Stimulated activated CD4-positive, alpha-beta T cell treated with anti-CD3 and anti-CD28 coated beads, TNF-alpha, amount 100 ng/mL, for 24 hours (primary cell): ENCODE data around the gene SNX15.
"Not testable (repeated sequence)": the region's sequence is repeated elsewhere in the genome, so short reads cannot be mapped to it uniquely, and the experiment has no call there.

Experiments
- DNase-seq, 3 experiments: peaks; one replicate each; pipeline ENCODE4 v3.0.0-alpha.2; 2020; ENCODE audit warnings: low read depth in 3 of 3

SNX15 gene, protein sequence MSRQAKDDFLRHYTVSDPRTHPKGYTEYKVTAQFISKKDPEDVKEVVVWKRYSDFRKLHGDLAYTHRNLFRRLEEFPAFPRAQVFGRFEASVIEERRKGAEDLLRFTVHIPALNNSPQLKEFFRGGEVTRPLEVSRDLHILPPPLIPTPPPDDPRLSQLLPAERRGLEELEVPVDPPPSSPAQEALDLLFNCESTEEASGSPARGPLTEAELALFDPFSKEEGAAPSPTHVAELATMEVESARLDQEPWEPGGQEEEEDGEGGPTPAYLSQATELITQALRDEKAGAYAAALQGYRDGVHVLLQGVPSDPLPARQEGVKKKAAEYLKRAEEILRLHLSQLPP

DNA sequence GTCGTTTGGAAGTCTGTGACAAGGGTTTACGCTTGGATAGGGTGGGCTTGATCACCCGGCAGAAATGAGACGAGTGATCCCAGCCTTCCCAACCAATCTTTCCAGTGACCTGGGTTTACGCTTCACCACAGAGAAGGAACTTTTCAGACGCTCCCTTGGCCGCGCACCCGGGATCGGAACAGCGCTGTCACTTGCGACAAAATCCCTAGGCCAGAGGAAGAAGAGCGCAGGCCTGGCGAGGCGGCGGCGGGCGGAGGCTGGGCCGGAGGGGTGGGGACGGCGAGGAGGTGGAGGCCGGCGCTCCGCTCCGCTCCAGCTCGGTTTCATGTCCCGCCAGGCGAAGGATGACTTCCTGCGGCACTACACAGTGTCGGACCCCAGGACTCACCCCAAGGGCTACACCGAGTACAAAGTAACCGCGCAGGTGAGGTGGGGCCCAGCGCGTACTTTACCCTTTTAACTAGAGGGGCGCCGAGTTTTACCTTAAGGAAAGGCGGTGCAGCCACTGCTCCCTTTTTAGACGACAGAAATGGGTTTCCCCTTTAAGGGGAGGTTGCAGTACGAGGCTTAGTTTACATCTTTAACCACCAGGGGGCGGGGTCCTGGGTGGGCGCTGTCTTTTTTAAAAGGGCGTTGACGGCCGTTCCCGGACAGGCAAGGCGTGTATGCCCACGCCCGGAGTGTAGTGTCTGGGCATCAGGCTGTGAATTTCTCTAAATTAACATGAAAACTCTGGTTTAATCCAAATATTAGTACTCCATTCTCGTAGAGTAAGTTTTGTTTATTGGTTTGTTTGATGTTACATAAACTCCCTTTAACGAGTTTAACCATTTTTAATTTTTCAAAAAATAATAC, at the start of gene SNX15:
SNX15 (plus strand) TSS at position 227 of the 855 bp plus-strand sequence; CDS start at position 326, 99 bp downstream.
- DNase-seq: peak; percentile 82 to 91 (median 85)

DNA sequence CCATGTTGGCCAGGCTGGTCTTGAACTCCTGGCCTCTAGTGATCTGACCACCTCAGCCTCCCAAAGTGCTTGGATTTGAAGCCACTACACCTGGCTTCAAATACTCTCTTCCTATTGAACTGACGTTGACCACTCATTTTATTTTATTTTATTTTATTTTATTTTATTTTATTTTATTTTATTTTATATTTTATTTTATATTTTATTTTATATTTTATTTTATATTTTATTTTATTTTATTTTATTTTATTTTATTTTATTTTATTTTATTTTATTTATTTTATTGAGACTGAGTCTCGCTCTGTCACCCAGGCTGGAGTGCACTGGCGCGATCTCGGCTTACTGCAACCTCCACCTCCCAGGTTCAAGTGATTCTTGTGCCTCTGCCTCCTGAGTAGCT, 43.9 kb upstream of the SNX15 start:
- not testable (repeated sequence) for DNase-seq

DNA sequence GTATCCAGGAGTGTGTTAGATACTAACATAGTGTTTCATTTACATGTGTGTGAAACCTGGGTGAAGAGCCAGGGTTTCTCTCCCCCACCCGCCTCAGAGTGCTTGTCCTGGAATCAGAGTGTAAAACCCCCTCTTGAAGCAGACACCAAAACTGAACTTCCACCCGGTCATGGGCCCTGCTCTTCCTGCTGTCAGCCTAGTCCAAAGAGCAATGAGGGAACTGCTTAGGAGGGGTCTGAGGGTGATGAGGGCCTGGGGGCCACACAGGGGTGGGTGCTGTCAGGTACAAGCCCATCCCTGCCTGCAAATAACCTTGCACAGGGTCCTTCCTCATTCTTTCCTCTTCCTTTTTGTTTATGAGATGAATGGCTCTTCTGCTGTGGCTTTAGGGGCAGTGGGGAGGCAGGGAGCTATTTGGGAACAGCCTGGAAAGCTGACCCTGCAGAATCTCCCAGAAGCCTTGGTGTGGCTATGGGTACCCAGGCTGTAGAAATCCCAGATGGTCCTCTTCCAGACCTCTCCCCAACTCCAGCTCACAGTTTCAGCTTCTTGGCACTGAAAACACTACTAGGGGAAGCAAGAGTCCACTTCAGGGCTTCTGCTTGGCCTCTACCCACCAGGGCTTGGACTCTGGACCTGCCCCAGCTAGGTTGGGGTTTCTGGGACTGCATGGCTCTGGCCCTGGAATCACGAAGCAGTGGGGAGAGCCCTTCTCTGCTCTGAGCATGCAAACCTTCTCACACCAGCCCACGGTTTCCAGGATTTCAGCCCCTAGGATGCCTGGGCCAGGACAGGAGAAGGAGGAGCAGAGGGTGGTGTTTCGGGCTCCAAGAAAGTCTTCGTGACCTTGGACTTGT, 39.0 kb upstream of the SNX15 start:
- no peak for DNase-seq

DNA sequence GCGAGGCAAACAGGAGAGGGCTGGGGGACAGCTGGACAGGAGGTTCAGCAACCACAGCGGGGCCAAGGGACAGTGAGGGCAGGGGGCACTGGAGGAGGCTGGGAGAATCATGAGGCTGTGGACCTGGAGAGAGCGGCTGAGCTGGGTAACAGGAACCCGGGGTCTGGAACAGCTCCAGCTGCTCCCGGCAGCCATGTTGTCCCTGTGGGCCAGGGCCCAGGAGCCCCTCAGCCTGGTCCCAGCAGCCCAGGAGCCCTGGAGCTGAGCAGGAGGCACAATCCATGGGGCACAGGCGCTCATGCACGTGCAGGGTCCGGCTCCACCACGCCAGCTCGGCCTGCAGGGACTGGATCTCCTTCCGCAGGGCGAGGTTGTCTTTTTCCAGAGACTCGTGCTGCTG, 37.8 kb upstream of the SNX15 start:
- DNase-seq: no peak

DNA sequence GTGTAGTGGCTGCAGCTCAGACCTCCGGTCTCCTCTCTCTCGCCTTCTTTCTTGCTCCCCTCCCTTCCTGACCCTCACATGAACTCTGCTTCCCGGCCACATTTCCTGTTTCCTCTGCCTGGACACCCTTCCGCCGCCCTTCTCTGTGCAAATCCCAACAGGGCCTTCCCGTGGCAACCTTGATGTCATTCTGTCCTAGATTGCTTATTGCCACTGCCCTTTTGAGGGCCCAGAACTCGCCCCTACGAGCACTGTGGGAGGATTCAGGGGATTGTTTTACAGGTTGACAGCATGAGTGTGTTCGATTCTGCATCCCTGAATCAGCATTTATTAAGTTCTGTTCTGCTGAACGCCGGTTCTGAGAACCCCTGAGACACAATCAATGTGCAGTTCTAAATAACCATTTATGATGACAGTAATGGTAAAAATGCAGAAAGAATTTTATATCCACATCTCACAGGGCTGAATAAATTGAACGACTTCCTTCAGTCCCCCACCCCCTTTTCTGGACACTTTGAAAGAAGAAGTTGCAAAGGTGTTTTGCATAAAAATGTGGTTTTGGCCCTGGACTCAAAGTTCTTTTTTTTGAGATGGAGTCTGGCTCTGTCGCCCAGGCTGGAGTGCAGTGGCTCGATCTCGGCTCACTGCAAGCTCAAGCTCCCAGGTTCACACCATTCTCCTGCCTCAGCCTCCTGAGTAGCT, 36.9 kb upstream of the SNX15 start:
- DNase-seq: no peak

DNA sequence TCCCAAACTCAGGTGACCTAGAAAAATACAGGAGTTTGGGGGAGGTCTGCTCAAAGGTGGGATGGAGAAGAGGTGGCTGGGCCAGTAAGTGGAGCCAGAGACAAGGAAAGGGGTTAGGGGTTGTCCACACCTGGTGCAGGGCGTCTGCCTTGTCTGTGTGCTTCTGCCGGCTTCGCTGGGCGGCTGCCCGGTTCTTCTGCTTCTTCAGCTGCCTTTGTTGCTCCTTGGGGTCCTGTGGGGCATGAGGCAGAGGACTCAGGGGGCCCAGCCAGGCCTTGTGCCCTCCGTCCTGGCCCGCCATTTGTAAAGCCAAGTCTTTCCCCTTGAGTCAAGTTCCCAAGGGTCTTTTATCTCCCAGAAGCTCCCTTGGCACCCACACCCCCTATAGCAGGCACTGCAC, 32.9 kb upstream of the SNX15 start:
- no peak for DNase-seq

DNA sequence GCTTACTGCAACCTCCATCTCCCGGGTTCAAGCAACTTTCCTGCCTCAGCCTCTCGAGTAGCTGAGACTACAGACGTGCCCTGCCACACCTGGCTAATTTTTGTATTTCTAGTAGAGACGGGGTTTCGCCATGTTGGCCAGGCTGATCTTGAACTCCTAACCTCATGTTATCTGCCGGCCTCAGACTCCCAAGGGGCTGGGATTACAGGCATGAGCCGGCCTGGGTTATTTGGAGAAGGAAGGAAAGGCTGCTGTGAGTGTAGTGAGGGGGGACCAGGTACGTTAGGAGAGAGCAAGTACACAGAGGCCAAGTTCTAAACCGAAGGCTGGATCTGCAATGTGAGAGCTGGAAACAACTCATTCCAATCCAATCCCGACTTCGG, 30.9 kb upstream of the SNX15 start:
- no peak for DNase-seq

DNA sequence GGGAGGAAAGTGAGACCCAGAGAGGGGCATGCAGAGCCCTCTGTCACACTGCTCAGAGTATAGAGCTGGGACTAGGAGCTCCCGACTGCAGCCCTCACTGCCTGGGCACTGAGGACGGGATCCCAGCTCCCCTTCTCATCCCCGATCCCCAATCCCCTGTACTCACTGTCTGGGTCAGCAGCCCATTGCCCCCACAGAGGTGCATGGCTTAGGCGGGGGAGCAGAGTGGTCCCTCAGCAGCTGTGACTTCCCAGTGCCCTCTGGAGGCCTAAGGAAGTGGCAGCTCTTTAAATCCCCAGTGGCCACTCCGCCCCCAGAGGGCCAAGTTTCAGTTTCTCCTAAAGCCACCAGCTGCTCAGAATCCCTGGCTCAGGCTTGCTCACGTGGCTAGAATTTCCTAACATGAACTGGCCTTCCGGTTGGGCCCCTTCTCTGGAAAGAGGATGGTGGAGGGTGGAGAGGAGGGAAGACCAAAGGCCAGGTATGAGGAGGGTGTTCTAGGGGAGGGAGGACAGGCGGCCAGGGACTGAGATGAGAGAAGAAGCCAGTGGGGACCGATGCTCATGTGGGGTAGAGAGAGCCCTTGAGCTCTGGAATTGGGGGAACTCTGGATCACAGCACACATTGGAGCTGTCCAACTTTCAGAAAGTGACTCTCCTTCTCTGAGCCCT, 30.4 kb upstream of the SNX15 start, which contains the start of gene BATF2:
BATF2 (minus strand) TSS at position 262 of the 671 bp plus-strand sequence; CDS start at position 205, 57 bp downstream.
- DNase-seq: no peak

DNA sequence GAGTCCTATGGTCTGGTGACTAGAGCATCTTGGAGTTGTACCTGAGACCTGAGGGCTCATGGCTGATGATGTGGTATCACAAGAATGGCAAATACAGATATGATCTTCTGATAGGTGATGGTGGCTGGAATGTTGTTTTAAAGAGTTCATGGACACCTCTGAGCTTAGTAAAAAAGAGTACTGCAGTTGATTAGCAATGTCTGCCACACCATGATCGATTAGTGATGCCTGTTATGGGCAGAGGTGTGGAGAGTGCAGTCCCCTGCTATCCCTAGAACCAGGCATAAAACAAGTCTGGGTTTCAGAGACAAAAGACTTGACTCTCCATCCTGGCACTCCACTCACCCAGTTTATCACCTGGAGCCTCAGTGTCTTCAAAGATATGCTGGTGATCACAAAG, 29.1 kb upstream of the SNX15 start:
- DNase-seq: no peak

DNA sequence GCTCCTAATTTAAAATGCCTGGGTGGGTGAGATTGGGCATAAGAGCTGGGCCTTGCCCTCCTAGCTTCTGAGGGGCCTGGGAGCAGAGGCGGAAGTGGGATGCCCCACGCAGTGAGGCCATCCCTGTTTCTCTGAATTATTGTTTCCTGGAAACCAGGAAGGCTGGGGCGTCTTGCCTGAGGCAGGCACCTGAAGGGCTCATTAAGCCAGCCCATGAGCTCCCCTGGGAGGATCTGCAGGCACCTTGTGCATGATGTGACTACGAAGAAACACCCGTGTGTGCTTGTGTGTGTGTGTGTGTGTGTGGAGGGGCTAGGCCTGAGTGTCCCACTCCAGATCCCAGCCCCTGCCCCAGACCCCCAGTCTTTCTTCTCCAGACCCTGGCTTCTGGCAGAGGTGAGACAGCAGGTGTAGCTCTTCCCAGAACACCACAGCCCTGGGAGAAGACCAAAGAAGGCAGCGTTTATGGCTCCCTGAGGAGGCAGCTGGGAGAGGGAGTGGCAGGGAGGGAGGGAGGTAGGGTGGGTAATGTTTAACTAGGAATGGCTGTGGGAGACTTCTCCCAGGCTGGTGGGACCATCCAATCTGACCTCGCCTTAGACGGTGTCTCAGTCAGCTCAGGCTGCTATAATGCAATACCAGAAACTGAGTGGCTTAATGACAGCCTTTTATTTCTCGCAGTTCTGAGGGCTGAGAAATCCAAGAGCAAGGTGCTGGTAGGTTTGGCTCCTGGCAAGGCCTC, 28.4 kb upstream of the SNX15 start:
- DNase-seq: no peak

DNA sequence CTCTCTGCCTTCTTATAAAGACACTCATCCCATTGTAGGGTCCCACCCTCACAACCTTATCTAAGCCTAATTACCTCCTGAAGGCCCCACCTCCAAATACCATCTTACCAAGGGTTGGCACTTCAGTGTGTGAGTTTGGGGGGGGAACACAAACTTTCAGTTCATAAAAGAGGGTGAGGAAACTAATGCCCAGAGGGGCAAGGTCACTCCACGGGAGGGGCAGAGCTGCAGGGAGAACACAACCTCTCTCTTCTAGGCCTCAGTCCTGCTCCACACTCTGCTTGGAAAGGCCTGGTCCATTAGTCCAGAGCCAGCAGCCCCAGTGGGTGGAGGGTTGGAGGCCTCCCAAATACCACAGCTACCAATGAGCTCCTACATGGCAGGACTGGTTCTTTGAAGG, 27.8 kb upstream of the SNX15 start:
- DNase-seq: no peak

DNA sequence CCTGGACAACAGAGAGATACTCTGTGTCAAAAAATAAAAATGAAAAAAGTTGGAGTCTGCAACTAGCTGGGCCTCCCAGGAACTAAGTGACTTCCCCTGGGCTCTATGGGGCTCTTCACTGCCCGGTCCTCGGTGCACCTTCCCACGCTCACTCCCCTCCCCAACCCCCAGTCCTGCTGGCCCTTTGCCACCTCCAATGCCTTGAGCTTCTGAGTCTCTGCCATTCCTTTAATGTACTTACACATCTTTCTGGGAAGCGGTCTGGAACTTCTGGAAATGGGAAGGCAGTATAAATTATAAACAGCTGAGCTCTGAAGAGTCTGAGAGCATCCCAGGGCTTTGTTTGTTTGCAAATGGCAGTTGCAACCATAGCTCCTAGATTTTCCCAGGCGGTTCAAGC, 24.5 kb upstream of the SNX15 start:
- no peak for DNase-seq

DNA sequence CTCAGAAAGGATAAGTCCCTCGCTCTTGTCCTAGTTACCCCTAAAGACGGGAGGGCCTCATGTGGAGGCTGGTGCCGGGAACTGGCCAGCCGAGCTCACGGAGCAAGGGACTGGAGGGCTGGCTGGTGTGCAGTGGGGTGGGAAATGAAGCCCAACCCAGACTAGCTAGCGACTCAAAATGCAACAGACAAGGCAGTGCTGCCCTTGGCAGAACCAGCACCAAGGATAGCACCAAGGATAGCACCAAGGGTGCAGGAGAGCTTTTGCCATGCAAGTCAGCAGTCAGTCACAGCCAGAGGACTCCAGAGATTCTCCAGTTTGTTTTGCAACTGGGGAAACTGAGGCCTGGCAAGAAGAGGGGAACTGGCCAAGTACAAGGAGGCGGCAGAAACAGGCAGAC, 24.0 kb upstream of the SNX15 start:
- no peak for DNase-seq

DNA sequence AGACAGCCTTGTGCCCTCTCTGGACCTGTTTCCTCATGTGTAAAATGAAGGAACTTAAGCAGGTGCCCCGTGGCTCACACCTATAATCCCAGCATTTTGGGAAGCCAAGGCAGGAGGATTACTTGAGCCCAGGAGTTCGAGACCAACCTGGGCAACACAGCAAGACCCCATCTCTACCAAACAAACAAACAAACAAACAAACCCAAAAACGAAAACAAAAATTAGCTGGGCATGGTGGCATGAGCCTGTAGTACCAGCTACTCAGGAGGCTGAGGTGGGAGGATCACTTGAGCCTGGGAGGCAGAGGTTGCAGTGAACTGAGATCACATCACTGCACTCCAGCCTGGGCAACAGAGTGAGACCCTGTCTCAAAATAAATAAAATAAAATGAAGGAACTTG, 23.3 kb upstream of the SNX15 start:
- not testable (repeated sequence) for DNase-seq

DNA sequence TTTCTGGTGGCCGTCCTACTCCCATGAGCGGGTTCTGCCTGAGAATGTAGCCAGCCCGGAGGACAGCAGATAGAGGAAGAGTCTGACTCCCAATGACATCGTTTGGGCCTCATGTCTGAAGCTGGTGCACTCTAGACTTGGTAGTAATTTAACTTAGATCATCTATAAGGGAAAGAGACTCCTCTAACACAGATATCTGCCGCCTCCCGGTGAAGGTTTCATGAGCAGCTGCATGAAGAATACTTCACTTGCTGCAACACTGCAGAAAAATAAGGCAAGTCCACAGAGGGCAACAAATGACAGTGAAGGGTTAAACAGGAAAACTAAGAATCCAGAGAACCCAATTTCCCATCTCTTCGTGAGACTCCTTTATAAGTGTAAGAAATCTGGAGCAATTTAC, 19.2 kb upstream of the SNX15 start:
- no peak for DNase-seq

DNA sequence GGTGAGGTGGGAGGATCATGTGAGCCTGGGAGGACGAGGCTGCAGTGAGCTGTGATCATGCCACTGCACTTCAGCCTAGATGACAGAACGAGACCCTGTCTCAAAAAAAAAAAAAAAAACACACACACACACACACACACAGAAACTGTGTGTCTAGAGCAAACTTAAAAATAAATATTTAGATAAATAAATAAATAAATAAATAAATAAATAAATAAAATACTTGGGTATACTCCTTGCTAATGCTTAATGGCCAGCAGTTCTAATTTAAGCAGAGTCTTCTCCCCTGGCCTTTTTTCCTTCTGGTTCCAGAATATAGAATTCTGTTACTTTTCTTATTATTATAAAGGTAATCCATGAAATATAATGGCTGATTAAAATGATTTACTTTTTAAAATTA, 18.4 kb upstream of the SNX15 start:
- no peak for DNase-seq

DNA sequence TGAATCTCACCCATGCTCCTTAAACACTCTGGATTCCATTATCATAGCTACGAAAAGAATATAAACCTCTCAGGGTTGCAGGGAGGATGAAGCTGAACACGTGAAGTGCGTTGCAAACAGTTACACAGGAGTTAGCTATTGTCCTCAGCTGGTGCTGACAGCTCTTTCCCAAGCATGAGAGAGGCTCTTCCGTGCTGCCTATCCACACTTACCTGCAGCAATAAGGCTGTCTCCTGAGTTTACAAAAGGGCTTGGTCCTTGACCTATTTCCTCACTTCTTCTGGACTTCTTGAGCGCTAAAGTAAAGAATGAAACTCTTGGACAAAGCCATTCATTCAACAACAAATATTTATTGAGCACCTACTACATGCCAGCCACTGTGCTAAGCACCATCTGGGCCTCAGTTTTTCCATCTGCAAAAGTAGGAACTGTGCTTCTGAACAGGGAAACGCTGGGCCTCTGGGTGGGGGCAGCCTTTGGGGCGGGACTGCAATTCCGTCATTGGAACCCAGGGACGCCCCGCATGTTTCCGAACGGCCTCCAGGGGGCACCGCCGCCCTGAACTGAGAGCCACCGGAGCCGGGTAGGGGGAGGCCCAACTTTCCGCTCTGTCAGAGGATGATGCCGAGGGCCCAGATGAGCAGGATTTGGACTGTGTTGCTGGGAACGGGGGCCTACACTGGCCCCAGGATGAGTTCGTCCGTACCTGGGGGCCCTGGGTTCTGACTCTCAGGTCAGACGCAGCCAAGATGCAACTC, 13.9 kb upstream of the SNX15 start:
- peak; percentile 84 to 92 (median 85) for DNase-seq

DNA sequence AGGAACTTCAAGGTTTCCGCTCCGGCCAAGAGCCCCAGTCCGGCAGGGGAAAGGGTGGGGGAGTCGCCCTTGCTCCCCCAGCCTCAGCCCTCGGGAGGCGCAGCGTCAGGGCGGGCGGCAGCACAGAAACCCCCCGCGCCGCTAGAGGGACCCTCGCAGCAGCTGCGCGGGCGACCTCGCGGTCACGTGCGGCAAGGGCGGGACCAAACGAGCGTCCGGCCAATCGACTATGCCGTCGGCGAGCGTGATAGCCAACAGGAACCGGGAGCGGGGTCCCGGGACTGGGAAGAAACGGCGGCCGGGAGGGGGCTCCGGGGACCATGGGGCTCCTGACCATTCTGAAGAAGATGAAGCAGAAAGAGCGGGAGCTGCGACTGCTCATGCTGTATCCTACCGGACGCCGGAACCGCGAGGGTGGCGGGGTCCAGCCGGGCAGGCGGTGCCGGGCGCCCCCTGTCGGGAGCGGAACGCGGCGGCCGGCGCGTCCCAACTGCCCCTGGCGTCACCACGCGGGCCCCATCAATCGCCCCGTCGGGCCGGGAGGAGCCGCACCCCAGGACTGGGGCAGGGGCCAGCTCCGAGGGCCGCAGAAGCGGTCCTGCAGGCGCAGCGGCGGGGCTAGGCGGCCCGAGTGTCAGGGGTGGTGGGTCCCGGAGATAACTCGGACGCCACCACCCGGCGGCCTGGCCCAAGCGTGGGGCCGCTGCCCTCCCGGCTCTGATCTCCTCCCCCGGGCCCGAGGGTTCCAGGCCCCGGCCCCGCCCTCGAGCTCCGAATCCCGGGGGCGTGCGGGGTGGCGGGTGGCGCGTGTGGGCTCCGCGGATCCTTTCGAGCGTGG, 13.1 kb upstream of the SNX15 start, which contains the start of gene ARL2:
ARL2 (plus strand) TSS at position 273 of the 838 bp plus-strand sequence; CDS start at position 321, 48 bp downstream.
- peak; percentile 73 to 86 (median 73) for DNase-seq
